GM21526 (cell line): ENCODE measurements around the gene HDAC4.
A peak's percentile ranks its signal among the peaks of the same experiment; 100 is the strongest.

Experiments
- ATAC-seq: cut with Tn5 transposase; IDR thresholded peaks from one replicate; pipeline ENCODE4 v1.9.1; 2021; ENCODE audit warnings: moderate library complexity; ENCODE audit not compliant: unreplicated experiment, low FRiP score

The HDAC4 gene

GRCh38 chr2:239385096-239386000, 15.5 kb downstream of the HDAC4 start:
- no peak for ATAC-seq

- ATAC-seq: no peak
These were observed 17.1 kb downstream of the HDAC4 start for GRCh38 chr2:239383759-239384156.

- ATAC-seq: no peak
These were observed 17.6 kb downstream of the HDAC4 start for GRCh38 chr2:239383036-239383758.

- ATAC-seq: no peak
These were observed 18.4 kb downstream of the HDAC4 start for GRCh38 chr2:239382384-239382880.

GRCh38 chr2:239381709-239382134, 19.1 kb downstream of the HDAC4 start:
- peak; percentile 58 for ATAC-seq

GRCh38 chr2:239380831-239381708, 19.8 kb downstream of the HDAC4 start:
- peak; percentile 36 for ATAC-seq

- no peak for ATAC-seq
These were observed 21.1 kb downstream of the HDAC4 start for GRCh38 chr2:239379641-239380170.

GRCh38 chr2:239378918-239379640, 21.7 kb downstream of the HDAC4 start:
- no peak for ATAC-seq

- no peak for ATAC-seq
These were observed 22.6 kb downstream of the HDAC4 start for GRCh38 chr2:239378021-239378917.

GRCh38 chr2:239377591-239377990, 23.2 kb downstream of the HDAC4 start:
- no peak for ATAC-seq

- no peak for ATAC-seq
These were observed 23.8 kb downstream of the HDAC4 start for GRCh38 chr2:239376942-239377531.

- ATAC-seq: no peak
These were observed 24.5 kb downstream of the HDAC4 start for GRCh38 chr2:239376351-239376750.

GRCh38 chr2:239375278-239376061, 25.4 kb downstream of the HDAC4 start:
- ATAC-seq: no peak

- no peak for ATAC-seq
These were observed 25.9 kb downstream of the HDAC4 start for GRCh38 chr2:239374896-239375277.

GRCh38 chr2:239372835-239373234, 28.0 kb downstream of the HDAC4 start:
- no peak for ATAC-seq

- no peak for ATAC-seq
These were observed 28.8 kb downstream of the HDAC4 start for GRCh38 chr2:239371726-239372686.
